Activated CD4-positive, alpha-beta T cell treated with anti-CD3 and anti-CD28 coated beads, Interleukin-10, Interleukin-2, amounts not matched to agents 100 ng/mL and 50 ng/mL, durations not matched to agents 16 hours and 8 hours (primary cell): ENCODE data around the gene PXDN.

Source experiments
- DNase-seq: peaks from one replicate; pipeline ENCODE4 v3.0.0-alpha.2; 2020

PXDN gene

GRCh38 chr2:1588978-1589621, 155.2 kb downstream of the PXDN start:
- no peak for DNase-seq

GRCh38 chr2:1588051-1588977, 156.0 kb downstream of the PXDN start:
- DNase-seq: no peak

- DNase-seq: no peak
Measured at GRCh38 chr2:1586923-1587840, 157.1 kb downstream of the PXDN start.

- DNase-seq: no peak
Measured at GRCh38 chr2:1586251-1586922, 157.9 kb downstream of the PXDN start.

GRCh38 chr2:1585635-1586034, 158.7 kb downstream of the PXDN start:
- DNase-seq: no peak

- no peak for DNase-seq
Measured at GRCh38 chr2:1584691-1585485, 159.4 kb downstream of the PXDN start.

GRCh38 chr2:1584051-1584531, 160.2 kb downstream of the PXDN start:
- no peak for DNase-seq

GRCh38 chr2:1582891-1583341, 161.4 kb downstream of the PXDN start:
- DNase-seq: no peak

GRCh38 chr2:1581965-1582625, 162.2 kb downstream of the PXDN start:
- no peak for DNase-seq
